Stimulated activated naive B cell treated with anti-CD40 and anti-IgM and Interleukin-4, amounts not matched to agents 10 μg/mL and 1 μg/mL and 100 μg/mL, for 72 hours (primary cell): ENCODE data around the gene ZC3H12A.

ENCODE experiments used
- ATAC-seq, 2 donors: fragments of 150-1000 bp; cut with Tn5 transposase; replicated peaks; 2 replicates each; pipeline ENCODE4 v1.10.0; 2021; ENCODE audit warnings: moderate library complexity in 1 of 2
- DNase-seq: peaks from one replicate; pipeline ENCODE4 v3.0.0; 2021
- H3K27ac Mint-ChIP-seq: one replicate; pipeline ENCODE4 v1.8.0; 2022; ENCODE audit warnings: mild to moderate bottlenecking, mixed read lengths
- H3K27me3 Mint-ChIP-seq, 2 donors: one replicate each; pipeline ENCODE4 v1.8.0; 2022; ENCODE audit warnings: mixed read lengths in 2 of 2
- H3K36me3 Mint-ChIP-seq, 2 donors: one replicate each; pipeline ENCODE4 v1.8.0; 2022; ENCODE audit warnings: mixed read lengths in 2 of 2, mild to moderate bottlenecking in 1 of 2
- H3K4me1 Mint-ChIP-seq, 2 donors: one replicate each; pipeline ENCODE4 v1.8.0; 2022; ENCODE audit warnings: mixed read lengths in 2 of 2, mild to moderate bottlenecking in 1 of 2
- H3K4me3 Mint-ChIP-seq, 2 donors: one replicate each; pipeline ENCODE4 v1.8.0; 2022; ENCODE audit warnings: mild to moderate bottlenecking in 2 of 2, mixed read lengths in 2 of 2, moderate library complexity in 1 of 2
- H3K9me3 Mint-ChIP-seq, 2 donors: one replicate each; pipeline ENCODE4 v1.8.0; 2022; ENCODE audit warnings: mixed read lengths in 2 of 2, mild to moderate bottlenecking in 1 of 2

Gene ZC3H12A

GRCh38 chr1:37442644-37443043 is 31.7 kb upstream of the ZC3H12A start:
- Mint-ChIP-seq H3K27ac (no peak overlapping the region), H3K4me1 (peaks cover 0 to 12% of the 10 kb centered on the region in 2 donors), H3K36me3 (no peaks in the 10 kb centered on the region), H3K4me3 (no peak overlapping the region), H3K9me3 (no peaks in the 10 kb centered on the region), H3K27me3 (peaks cover 25 to 31% of the 10 kb centered on the region in 2 donors)
- no peak for ATAC-seq
- DNase-seq: no peak

GRCh38 chr1:37446874-37447273 is 27.5 kb upstream of the ZC3H12A start:
- Mint-ChIP-seq H3K4me3 (no peak overlapping the region), H3K4me1 (peaks cover 7 to 23% of the 10 kb centered on the region in 2 donors), H3K36me3 (no peaks in the 10 kb centered on the region), H3K27ac (no peak overlapping the region), H3K27me3 (peaks cover 25% of the 10 kb centered on the region in 2 donors), H3K9me3 (no peaks in the 10 kb centered on the region)
- peak; percentile 52 to 65 for ATAC-seq
- no peak for DNase-seq

- DNase-seq (no peak), ATAC-seq (no peak)
- Mint-ChIP-seq H3K4me3 (no peak overlapping the region), H3K9me3 (no peaks in the 10 kb centered on the region), H3K27ac (peak overlapping the region; percentile 47), H3K27me3 (peaks cover 15 to 16% of the 10 kb centered on the region in 2 donors), H3K4me1 (peaks cover 7 to 23% of the 10 kb centered on the region in 2 donors), H3K36me3 (no peaks in the 10 kb centered on the region)
Observed at GRCh38 chr1:37448185-37448584, 26.2 kb upstream of the ZC3H12A start.

- Mint-ChIP-seq H3K4me1 (peaks cover 7 to 23% of the 10 kb centered on the region in 2 donors), H3K4me3 (no peak overlapping the region), H3K27me3 (peaks cover 13 to 15% of the 10 kb centered on the region in 2 donors), H3K9me3 (no peaks in the 10 kb centered on the region), H3K36me3 (no peaks in the 10 kb centered on the region), H3K27ac (no peak overlapping the region)
- DNase-seq: no peak
- ATAC-seq: no peak
Observed at GRCh38 chr1:37448691-37449417, 25.5 kb upstream of the ZC3H12A start.

- ATAC-seq: peak; percentile 64 to 75
- Mint-ChIP-seq H3K9me3 (no peaks in the 10 kb centered on the region), H3K36me3 (peaks cover 3 to 4% of the 10 kb centered on the region in 2 donors), H3K27ac (peak overlapping the region; percentile 25), H3K4me1 (peaks cover 8 to 28% of the 10 kb centered on the region in 2 donors), H3K4me3 (peak overlapping the region in 1 of 2 donors; percentile 6), H3K27me3 (peaks cover 13 to 15% of the 10 kb centered on the region in 2 donors)
- no peak for DNase-seq
Observed at GRCh38 chr1:37449936-37450335, 24.4 kb upstream of the ZC3H12A start.

- Mint-ChIP-seq H3K9me3 (no peaks in the 10 kb centered on the region), H3K4me1 (peaks cover 10 to 21% of the 10 kb centered on the region in 2 donors), H3K27me3 (peaks cover 0 to 3% of the 10 kb centered on the region in 2 donors), H3K27ac (no peak overlapping the region), H3K36me3 (peaks cover 4% of the 10 kb centered on the region in 2 donors), H3K4me3 (no peak overlapping the region)
- ATAC-seq: no peak
- no peak for DNase-seq
Observed at GRCh38 chr1:37452416-37452815, 22.0 kb upstream of the ZC3H12A start.

GRCh38 chr1:37453647-37454046 is 20.7 kb upstream of the ZC3H12A start:
- Mint-ChIP-seq H3K27me3 (peaks cover 1 to 6% of the 10 kb centered on the region in 2 donors), H3K27ac (no peak overlapping the region), H3K4me1 (peaks cover 10 to 20% of the 10 kb centered on the region in 2 donors), H3K9me3 (no peaks in the 10 kb centered on the region), H3K36me3 (peaks cover 4% of the 10 kb centered on the region in 2 donors), H3K4me3 (no peak overlapping the region)
- no peak for DNase-seq
- no peak for ATAC-seq

- Mint-ChIP-seq H3K36me3 (peaks cover 4% of the 10 kb centered on the region in 2 donors), H3K4me1 (peaks cover 3 to 11% of the 10 kb centered on the region in 2 donors), H3K4me3 (no peak overlapping the region), H3K9me3 (no peaks in the 10 kb centered on the region), H3K27me3 (peaks cover 0 to 6% of the 10 kb centered on the region in 2 donors), H3K27ac (no peak overlapping the region)
- DNase-seq: no peak
- no peak for ATAC-seq
Observed at GRCh38 chr1:37455516-37455915, 18.9 kb upstream of the ZC3H12A start.

GRCh38 chr1:37456614-37457013 is 17.8 kb upstream of the ZC3H12A start:
- no peak for ATAC-seq
- Mint-ChIP-seq H3K4me1 (peaks cover 3 to 10% of the 10 kb centered on the region in 2 donors), H3K36me3 (peaks cover 4% of the 10 kb centered on the region in 2 donors), H3K4me3 (no peak overlapping the region), H3K27ac (no peak overlapping the region), H3K27me3 (peaks cover 0 to 6% of the 10 kb centered on the region in 2 donors), H3K9me3 (no peaks in the 10 kb centered on the region)
- no peak for DNase-seq

- DNase-seq (no peak), ATAC-seq (no peak)
- no peaks in the 10 kb centered on the region for H3K9me3 Mint-ChIP-seq
- H3K4me3 Mint-ChIP-seq: no peak overlapping the region
- no peak overlapping the region for H3K27ac Mint-ChIP-seq
- peaks cover 0 to 6% of the 10 kb centered on the region in 2 donors for H3K27me3 Mint-ChIP-seq
- H3K4me1 Mint-ChIP-seq: peaks cover 3 to 10% of the 10 kb centered on the region in 2 donors
- H3K36me3 Mint-ChIP-seq: peaks cover 4% of the 10 kb centered on the region in 2 donors
Observed at GRCh38 chr1:37458551-37458950, 15.8 kb upstream of the ZC3H12A start.

GRCh38 chr1:37461698-37462436 is 12.5 kb upstream of the ZC3H12A start:
- no peak for ATAC-seq

GRCh38 chr1:37464443-37464842 is 9.9 kb upstream of the ZC3H12A start:
- no peak overlapping the region for H3K27ac Mint-ChIP-seq
- DNase-seq: no peak

More at GRCh38 chr1:37461698-37462436, 12.5 kb upstream of the ZC3H12A start:
- Mint-ChIP-seq H3K4me3 (no peak overlapping the region), H3K36me3 (no peaks in the 10 kb centered on the region), H3K27me3 (peaks cover 0 to 6% of the 10 kb centered on the region in 2 donors), H3K9me3 (no peaks in the 10 kb centered on the region), H3K27ac (no peak overlapping the region), H3K4me1 (no peaks in the 10 kb centered on the region)
- no peak for DNase-seq

GRCh38 chr1:37465593-37466517 is 8.5 kb upstream of the ZC3H12A start:
- ATAC-seq (no peak), DNase-seq (no peak)
- no peaks in the 10 kb centered on the region for H3K9me3 Mint-ChIP-seq
- H3K27me3 Mint-ChIP-seq: peaks cover 0 to 5% of the 10 kb centered on the region in 2 donors
- H3K4me1 Mint-ChIP-seq: peaks cover 6 to 7% of the 10 kb centered on the region in 2 donors
- no peak overlapping the region for H3K4me3 Mint-ChIP-seq
- no peaks in the 10 kb centered on the region for H3K36me3 Mint-ChIP-seq
- H3K27ac Mint-ChIP-seq: no peak overlapping the region

More at GRCh38 chr1:37464443-37464842, 9.9 kb upstream of the ZC3H12A start:
- Mint-ChIP-seq H3K36me3 (no peaks in the 10 kb centered on the region), H3K4me3 (no peak overlapping the region), H3K9me3 (no peaks in the 10 kb centered on the region), H3K4me1 (peaks cover 2 to 3% of the 10 kb centered on the region in 2 donors), H3K27me3 (peaks cover 0 to 2% of the 10 kb centered on the region in 2 donors)
- no peak for ATAC-seq

- Mint-ChIP-seq H3K27me3 (peaks cover 7 to 17% of the 10 kb centered on the region in 2 donors), H3K9me3 (no peaks in the 10 kb centered on the region), H3K36me3 (no peaks in the 10 kb centered on the region), H3K27ac (no peak overlapping the region), H3K4me3 (no peak overlapping the region), H3K4me1 (peaks cover 22 to 25% of the 10 kb centered on the region in 2 donors)
- ATAC-seq (no peak), DNase-seq (no peak)
Observed at GRCh38 chr1:37468037-37468436, 6.3 kb upstream of the ZC3H12A start.
